ENCODE data around the gene SMIM43.

The SMIM43 gene

GRCh38 chr4:121728798-121729226, 36.2 kb downstream of the SMIM43 start:
- H3K27me3 ChIP-seq (ENCODE audit: insufficient read depth, poor library complexity, severe bottlenecking) = no peaks in the 10 kb centered on the region
- TF ChIP-seq CTCF (IDR thresholded peaks at IDR 0.05; ENCODE audit: poor library complexity, severe bottlenecking) = no peak
- H3K36me3 ChIP-seq (ENCODE audit: low read depth) = no peaks in the 10 kb centered on the region
- H3K27ac ChIP-seq (ENCODE audit: poor library complexity, severe bottlenecking) = peak overlapping the region; percentile 93
- DNase-seq (ENCODE audit: low spot score) (no peak), ATAC-seq (ENCODE audit: low read depth) (peak; percentile 88)
- peaks cover 15% of the 10 kb centered on the region for H3K4me1 ChIP-seq (ENCODE audit: insufficient read depth, poor library complexity, severe bottlenecking)
- no peak overlapping the region for H3K4me3 ChIP-seq (ENCODE audit: severe bottlenecking)
- H3K9me3 ChIP-seq (ENCODE audit: severe bottlenecking) = no peaks in the 10 kb centered on the region

- no peak for DNase-seq (ENCODE audit: low spot score)
- no peak overlapping the region for H3K4me3 ChIP-seq (ENCODE audit: severe bottlenecking)
- H3K27me3 ChIP-seq (ENCODE audit: insufficient read depth, poor library complexity, severe bottlenecking) = no peaks in the 10 kb centered on the region
- H3K27ac ChIP-seq (ENCODE audit: poor library complexity, severe bottlenecking) = peak overlapping the region; percentile 93
- peak; percentile 77 for ATAC-seq (ENCODE audit: low read depth)
- H3K4me1 ChIP-seq (ENCODE audit: insufficient read depth, poor library complexity, severe bottlenecking) = peaks cover 15% of the 10 kb centered on the region
- no peak for TF ChIP-seq CTCF (IDR thresholded peaks at IDR 0.05; ENCODE audit: poor library complexity, severe bottlenecking)
- no peaks in the 10 kb centered on the region for H3K9me3 ChIP-seq (ENCODE audit: severe bottlenecking)
- no peaks in the 10 kb centered on the region for H3K36me3 ChIP-seq (ENCODE audit: low read depth)
Observed at GRCh38 chr4:121728066-121728465, 36.9 kb downstream of the SMIM43 start.

GRCh38 chr4:121726642-121727268, 38.2 kb downstream of the SMIM43 start:
- ATAC-seq (ENCODE audit: low read depth) (0 out of 3 replicates have a peak, but pooled peaks have one; percentile 21), DNase-seq (ENCODE audit: low spot score) (no peak)
- H3K4me3 ChIP-seq (ENCODE audit: severe bottlenecking) = no peak overlapping the region
- no peaks in the 10 kb centered on the region for H3K9me3 ChIP-seq (ENCODE audit: severe bottlenecking)
- peaks cover 15% of the 10 kb centered on the region for H3K4me1 ChIP-seq (ENCODE audit: insufficient read depth, poor library complexity, severe bottlenecking)
- H3K27me3 ChIP-seq (ENCODE audit: insufficient read depth, poor library complexity, severe bottlenecking) = no peaks in the 10 kb centered on the region
- peak overlapping the region; percentile 93 for H3K27ac ChIP-seq (ENCODE audit: poor library complexity, severe bottlenecking)
- peak; percentile 81 for TF ChIP-seq CTCF (IDR thresholded peaks at IDR 0.05; ENCODE audit: poor library complexity, severe bottlenecking)
- H3K36me3 ChIP-seq (ENCODE audit: low read depth) = no peaks in the 10 kb centered on the region

GRCh38 chr4:121724671-121725070, 40.3 kb downstream of the SMIM43 start:
- H3K27me3 ChIP-seq (ENCODE audit: insufficient read depth, poor library complexity, severe bottlenecking) = no peaks in the 10 kb centered on the region
- peaks cover 15% of the 10 kb centered on the region for H3K4me1 ChIP-seq (ENCODE audit: insufficient read depth, poor library complexity, severe bottlenecking)
- DNase-seq (ENCODE audit: low spot score) (no peak), ATAC-seq (ENCODE audit: low read depth) (no peak)
- no peaks in the 10 kb centered on the region for H3K36me3 ChIP-seq (ENCODE audit: low read depth)
- H3K9me3 ChIP-seq (ENCODE audit: severe bottlenecking) = no peaks in the 10 kb centered on the region
- H3K27ac ChIP-seq (ENCODE audit: poor library complexity, severe bottlenecking) = no peak overlapping the region
- no peak overlapping the region for H3K4me3 ChIP-seq (ENCODE audit: severe bottlenecking)
- no peak for TF ChIP-seq CTCF (IDR thresholded peaks at IDR 0.05; ENCODE audit: poor library complexity, severe bottlenecking)

- Histone ChIP-seq H3K36me3 (ENCODE audit: low read depth) (no peaks in the 10 kb centered on the region), H3K27me3 (ENCODE audit: insufficient read depth, poor library complexity, severe bottlenecking) (no peaks in the 10 kb centered on the region), H3K27ac (ENCODE audit: poor library complexity, severe bottlenecking) (no peak overlapping the region), H3K4me3 (ENCODE audit: severe bottlenecking) (no peak overlapping the region), H3K9me3 (ENCODE audit: severe bottlenecking) (no peaks in the 10 kb centered on the region), H3K4me1 (ENCODE audit: insufficient read depth, poor library complexity, severe bottlenecking) (no peaks in the 10 kb centered on the region)
- DNase-seq (ENCODE audit: low spot score) (no peak), ATAC-seq (ENCODE audit: low read depth) (no peak)
- no peak for TF ChIP-seq CTCF (IDR thresholded peaks at IDR 0.05; ENCODE audit: poor library complexity, severe bottlenecking)
Observed at GRCh38 chr4:121721700-121722099, 43.3 kb downstream of the SMIM43 start.

Data from RWPE2 (cell line).